ENCODE measurements around the gene PEDS1.

The PEDS1 gene

GRCh38 chr20:50111829-50112495 is 41.6 kb downstream of the PEDS1 start:
- TF ChIP-seq FOXP2 (optimal IDR thresholded peaks at IDR 0.05; ENCODE audit: borderline replicate concordance, extremely low read depth, extremely low read length, insufficient read depth): no peak
- TF ChIP-seq TAF1 (IDR thresholded peaks at IDR 0.05; ENCODE audit: borderline replicate concordance, insufficient read depth, low read length): no peak
- TF ChIP-seq SIN3A (IDR thresholded peaks at IDR 0.05; ENCODE audit: borderline replicate concordance, insufficient read depth, low read length): no peak
- TF ChIP-seq REST (IDR thresholded peaks at IDR 0.05; ENCODE audit: insufficient read depth in 1 of 2, low read depth in 2 of 2, low read length in 2 of 2): no peak
- TF ChIP-seq POLR2AphosphoS5 (IDR thresholded peaks at IDR 0.05; ENCODE audit: low read depth, low read length): no peak

- TF ChIP-seq FOXP2 (optimal IDR thresholded peaks at IDR 0.05; ENCODE audit: borderline replicate concordance, extremely low read depth, extremely low read length, insufficient read depth) (no peak), TAF1 (IDR thresholded peaks at IDR 0.05; ENCODE audit: borderline replicate concordance, insufficient read depth, low read length) (no peak), POLR2AphosphoS5 (IDR thresholded peaks at IDR 0.05; ENCODE audit: low read depth, low read length) (no peak), REST (IDR thresholded peaks at IDR 0.05; ENCODE audit: insufficient read depth in 1 of 2, low read depth in 2 of 2, low read length in 2 of 2) (no peak), SIN3A (IDR thresholded peaks at IDR 0.05; ENCODE audit: borderline replicate concordance, insufficient read depth, low read length) (no peak)
Observed at GRCh38 chr20:50111120-50111828, 42.2 kb downstream of the PEDS1 start.

- no peak for TF ChIP-seq REST (IDR thresholded peaks at IDR 0.05; ENCODE audit: insufficient read depth in 1 of 2, low read depth in 2 of 2, low read length in 2 of 2)
- TF ChIP-seq TAF1 (IDR thresholded peaks at IDR 0.05; ENCODE audit: borderline replicate concordance, insufficient read depth, low read length): no peak
- no peak for TF ChIP-seq POLR2AphosphoS5 (IDR thresholded peaks at IDR 0.05; ENCODE audit: low read depth, low read length)
- TF ChIP-seq SIN3A (IDR thresholded peaks at IDR 0.05; ENCODE audit: borderline replicate concordance, insufficient read depth, low read length): no peak
- TF ChIP-seq FOXP2 (optimal IDR thresholded peaks at IDR 0.05; ENCODE audit: borderline replicate concordance, extremely low read depth, extremely low read length, insufficient read depth): no peak
Observed at GRCh38 chr20:50110141-50111047, 43.1 kb downstream of the PEDS1 start.

GRCh38 chr20:50108556-50109235 is 44.8 kb downstream of the PEDS1 start:
- no peak for TF ChIP-seq SIN3A (IDR thresholded peaks at IDR 0.05; ENCODE audit: borderline replicate concordance, insufficient read depth, low read length)

- TF ChIP-seq REST (IDR thresholded peaks at IDR 0.05; ENCODE audit: insufficient read depth in 1 of 2, low read depth in 2 of 2, low read length in 2 of 2) (no peak), FOXP2 (optimal IDR thresholded peaks at IDR 0.05; ENCODE audit: borderline replicate concordance, extremely low read depth, extremely low read length, insufficient read depth) (no peak), POLR2AphosphoS5 (IDR thresholded peaks at IDR 0.05; ENCODE audit: low read depth, low read length) (no peak), SIN3A (IDR thresholded peaks at IDR 0.05; ENCODE audit: borderline replicate concordance, insufficient read depth, low read length) (no peak), TAF1 (IDR thresholded peaks at IDR 0.05; ENCODE audit: borderline replicate concordance, insufficient read depth, low read length) (no peak)
Observed at GRCh38 chr20:50107796-50108331, 45.7 kb downstream of the PEDS1 start.

Data from PFSK-1 (cell line).